HG03045 (cell line): ENCODE data around the gene DIO3.

Experiments used
- ATAC-seq: cut with Tn5 transposase; IDR thresholded peaks from one replicate; pipeline ENCODE4 v1.9.1; 2021; ENCODE audit warnings: mild to moderate bottlenecking, moderate library complexity; ENCODE audit not compliant: unreplicated experiment

DIO3 gene

DNA sequence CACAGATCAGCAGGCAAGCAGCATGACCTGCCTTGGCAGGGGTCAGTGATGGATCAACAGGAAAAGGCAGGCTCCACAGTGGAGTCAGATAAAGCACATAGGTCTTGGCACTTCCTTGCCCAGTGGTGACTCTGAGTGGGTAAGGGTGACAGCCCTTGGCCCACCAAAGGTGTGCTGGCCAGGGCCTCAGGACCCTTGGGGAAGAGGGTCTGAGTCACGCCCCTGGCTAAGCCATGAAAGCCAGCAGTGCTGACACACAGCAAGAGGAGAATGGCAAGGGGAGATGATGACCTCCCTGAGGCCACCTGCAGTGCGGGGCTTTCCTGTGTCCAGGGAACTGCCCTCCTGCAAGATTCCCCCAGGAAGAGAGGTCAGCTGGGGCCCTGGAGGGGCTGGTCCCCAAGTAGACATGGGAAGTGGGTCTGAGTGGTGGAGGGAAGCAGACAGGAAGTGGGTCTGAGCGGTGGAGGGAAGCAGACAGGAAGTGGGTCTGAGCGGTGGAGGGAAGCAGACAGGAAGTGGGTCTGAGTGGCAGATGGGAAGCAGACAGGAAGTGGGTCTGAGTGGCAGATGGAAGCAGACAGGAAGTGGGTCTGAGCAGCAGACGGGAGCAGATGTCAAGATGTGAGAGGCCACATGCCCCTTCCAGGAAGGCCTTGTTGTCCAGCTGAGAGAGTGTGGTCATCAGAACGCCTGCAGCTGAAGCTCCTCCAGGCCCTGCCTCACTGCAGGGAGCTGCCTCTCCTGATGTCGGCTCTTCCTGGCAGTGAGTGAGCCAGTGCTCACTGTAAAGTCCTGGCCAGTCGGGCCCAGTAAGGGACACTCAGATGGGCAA is 34.8 kb downstream of the DIO3 start:
- no peak for ATAC-seq

DNA sequence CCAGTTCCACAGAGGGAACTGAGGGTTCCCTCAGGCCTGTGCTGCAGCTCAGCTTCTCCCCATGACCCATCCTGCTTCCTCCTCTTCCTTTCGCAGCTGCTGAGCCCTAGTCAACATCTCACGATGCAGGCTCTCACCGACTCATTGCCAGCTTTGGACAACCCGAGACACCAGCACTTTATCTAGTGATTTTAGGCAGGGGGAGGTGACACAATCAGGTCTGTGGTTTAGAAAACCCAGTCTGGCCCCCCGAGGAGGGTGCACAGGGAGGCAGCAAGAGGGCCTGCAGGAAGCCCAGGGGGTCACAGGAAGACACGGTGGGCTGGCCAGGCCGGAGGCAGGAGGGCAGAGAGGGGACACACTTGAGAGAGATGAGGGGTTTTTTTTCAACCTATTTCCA is 35.4 kb downstream of the DIO3 start:
- no peak for ATAC-seq

DNA sequence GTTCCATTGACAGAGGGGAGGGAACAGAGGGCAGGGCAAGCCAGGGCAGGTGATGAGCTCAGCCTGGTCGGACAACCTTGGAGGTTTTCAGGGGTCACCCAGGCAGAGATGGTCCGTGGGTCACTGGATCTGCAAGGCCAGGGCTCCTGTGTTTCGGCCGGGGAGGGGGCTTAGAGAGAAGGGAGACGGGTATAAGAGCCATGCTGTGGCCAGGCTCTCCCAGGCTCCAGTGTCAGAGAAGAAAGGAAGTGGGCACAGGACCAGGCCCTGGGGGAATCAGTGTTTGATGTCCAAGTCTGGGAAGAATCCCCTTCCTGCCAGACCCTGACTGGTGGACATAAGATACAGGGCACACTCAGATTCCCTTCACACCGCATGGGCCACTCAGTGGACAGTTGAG is 36.9 kb downstream of the DIO3 start:
- ATAC-seq: no peak

DNA sequence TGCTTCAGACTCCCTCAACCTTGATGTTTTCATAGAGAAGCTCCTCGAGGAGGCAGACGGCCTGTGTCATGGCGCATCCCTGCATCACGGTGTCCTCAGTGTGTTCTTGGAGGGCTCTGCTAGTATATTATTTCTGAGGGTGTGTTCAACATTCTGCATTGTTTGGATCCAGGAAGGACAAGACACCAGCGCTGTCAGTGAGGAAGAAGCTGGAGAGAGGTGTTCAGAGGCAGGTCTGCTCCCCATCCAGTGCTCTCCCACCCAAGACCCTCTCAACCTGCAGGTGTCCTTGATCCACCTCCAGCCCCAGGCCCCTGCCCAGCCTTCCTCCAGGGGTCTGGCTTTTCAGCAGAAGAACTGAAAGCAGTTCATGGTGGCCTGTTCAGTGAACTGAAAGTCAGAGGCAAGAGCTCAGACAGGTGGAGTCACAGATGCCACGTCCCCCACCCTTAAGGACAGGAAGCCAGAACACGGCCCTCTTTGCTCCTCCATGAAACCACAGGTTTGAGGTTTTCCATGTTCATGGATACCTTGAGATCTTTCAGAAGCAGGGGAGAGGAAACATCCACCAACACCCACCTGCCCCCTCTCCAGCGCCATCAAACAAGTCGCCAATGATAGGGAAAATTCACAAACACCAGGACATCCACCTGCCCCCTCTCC is 37.4 kb downstream of the DIO3 start:
- ATAC-seq: no peak

DNA sequence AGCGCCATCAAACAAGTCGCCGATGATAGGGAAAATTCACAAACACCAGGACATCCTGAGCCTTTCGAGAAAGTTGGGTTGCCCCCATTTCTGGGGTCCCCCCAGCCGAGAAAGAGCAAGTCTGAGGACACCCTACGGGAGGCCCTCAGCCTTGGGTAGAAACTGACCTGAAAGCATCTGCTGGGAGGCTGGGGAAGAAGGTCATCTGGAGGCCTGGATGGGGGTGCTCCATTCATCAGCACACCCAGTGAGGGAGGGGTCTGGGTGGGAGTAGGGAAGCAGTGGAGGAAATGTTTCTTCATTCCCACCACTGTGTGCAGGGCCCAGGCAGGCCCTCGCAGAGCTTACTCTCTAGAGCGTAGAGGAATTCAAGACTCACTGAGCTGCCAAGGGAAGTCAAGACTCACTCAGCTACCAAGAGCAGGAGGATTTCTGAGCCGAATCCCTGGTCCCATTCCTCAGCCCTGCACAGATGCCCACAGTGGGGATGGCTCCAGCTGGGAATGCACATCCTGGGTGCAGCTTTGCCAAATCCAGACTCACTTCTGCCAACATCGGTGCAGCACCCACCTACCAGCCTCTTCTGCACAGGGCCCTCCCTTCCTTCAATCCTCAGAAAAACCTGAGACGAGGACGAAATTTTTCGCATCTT is 38.1 kb downstream of the DIO3 start:
- ATAC-seq: no peak

DNA sequence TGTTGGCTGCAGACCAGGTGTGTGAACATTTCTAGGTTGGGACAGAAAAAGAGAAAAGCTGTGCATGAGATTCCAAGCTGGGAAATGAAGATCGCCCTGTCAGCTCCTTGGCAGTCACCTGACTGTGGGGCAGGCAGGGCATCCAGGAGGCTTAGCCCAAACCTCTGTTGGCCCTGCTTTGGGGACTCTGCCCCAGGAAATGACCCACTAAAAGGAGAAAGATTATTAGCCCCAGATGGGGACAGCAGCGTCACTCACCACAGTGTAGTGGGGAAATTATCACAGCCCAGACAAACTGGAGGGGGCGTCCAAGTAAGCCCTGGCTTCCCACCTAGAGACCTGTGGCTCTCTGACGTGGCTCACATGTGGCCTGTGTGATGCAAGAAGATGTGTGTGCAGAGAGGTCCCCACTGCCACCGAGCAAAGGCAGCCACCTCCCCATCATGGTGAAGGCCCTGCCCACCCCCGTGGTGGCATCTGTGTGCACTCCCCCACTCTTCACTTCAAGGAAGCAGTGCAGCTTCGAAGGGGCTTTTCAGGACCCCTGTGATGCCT is 39.1 kb downstream of the DIO3 start:
- no peak for ATAC-seq

DNA sequence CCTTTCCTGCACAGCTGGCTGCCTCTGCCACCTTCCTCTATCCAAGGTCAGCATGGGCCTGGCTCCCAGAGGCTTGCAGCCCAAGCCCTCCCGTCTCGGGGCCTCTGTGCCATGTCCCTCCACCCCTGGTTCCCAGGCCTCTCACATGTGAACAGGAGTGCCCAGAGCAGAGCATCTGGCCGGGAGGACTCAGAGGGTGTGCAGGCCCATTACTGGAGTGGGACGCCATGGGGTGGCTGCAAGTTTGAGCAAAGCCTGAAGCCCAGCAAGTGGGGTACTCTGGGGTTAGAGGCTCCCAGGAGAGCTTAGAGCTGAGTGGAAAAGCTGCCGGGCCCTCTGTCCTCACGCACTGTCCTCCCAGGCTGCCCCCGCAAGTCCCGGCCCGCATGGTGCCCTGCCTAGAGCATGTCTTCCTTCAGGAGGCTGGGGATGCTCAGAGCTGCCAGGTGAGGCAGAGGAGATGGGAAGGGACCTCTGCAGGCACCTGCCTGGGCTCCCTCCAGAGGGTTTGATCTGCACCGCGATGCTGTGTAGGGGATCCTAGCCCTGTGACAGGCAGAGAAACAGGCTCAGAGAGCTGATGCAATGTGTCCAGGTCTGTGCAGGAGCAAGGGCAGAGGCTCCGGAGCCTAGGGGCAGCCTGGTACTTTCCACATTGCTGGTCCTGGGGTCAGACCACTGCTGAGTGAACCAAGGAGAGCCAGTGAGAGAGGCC is 39.8 kb downstream of the DIO3 start:
- no peak for ATAC-seq

DNA sequence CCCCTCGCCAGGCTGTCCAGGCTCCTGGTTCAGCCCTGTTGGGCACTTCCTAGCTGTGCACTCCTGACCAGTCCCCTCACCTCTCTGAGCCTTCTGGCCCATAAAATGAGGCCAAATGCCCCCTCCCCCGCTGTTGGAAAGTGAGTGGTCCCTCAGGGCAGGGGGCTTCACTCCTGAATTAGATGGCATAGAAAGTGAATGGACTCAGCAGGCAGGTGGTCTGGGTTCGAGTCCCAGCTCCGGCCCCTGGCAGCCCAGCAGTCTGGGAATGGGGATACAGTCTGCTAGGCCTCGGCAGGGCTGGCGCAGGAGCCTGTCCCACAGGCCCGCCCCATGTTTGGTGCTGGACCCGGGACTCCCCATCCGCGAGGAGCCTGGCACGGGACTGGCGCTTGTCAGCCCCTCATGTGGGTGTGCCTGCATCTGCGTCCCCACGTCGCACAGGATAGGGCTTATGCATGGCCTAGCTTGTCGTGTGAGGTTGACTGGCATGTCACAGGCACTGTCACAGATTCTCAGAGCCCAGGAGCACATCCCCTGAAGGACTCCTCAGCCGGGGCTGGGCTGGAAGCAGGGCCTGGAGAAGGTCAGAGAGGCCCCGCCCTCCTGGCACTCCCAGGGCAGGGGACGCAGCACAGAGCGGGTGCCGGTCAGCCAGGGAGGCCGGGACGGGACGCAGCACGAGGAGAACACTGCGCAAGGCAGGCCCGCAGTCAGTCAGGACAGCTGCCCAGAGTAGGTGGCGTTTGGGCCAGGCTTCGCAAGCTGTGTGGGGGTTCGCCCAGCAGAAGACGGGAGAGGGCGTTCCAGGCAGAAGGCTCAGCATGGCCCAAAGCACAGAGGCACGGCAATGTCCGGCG is 40.5 kb downstream of the DIO3 start:
- ATAC-seq: no peak

DNA sequence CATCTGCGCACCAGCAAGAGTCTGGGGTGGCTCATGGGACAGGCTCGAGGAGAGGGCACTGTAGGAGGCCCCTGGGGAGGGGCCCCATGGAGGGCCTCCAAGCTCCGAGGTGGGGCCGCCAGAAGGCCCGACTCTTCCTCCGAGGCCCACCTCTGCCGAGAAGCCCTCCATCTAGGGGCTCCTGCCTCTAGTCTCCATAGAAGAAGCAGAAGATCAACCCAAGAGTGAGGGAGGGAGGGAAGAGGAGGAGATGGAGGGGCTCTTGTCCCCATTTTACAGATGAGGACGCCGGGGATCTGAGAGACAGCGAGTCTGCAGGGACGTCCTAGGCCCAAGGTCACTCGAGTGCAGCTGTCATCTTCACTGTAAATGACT is 41.2 kb downstream of the DIO3 start:
- ATAC-seq: no peak

DNA sequence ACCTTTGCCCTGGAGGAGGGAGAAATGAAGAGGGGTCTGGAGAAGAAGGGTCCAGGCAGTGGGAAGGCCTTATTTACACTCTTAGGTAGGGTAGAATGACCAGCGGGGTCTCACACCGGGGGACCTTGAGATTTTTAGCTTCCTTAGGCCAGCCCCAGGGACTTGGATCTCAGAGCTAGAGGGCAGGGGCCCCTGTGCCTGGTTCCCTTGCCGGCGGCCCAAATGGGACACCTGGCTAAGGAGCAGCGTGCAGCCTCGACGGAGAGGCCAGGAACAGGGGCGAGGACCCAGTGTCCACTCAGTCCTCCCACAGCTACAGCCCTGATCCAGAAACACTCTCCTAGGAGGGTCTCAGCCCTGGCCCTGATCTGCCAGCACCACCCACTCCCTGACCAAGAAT is 41.8 kb downstream of the DIO3 start:
- no peak for ATAC-seq

DNA sequence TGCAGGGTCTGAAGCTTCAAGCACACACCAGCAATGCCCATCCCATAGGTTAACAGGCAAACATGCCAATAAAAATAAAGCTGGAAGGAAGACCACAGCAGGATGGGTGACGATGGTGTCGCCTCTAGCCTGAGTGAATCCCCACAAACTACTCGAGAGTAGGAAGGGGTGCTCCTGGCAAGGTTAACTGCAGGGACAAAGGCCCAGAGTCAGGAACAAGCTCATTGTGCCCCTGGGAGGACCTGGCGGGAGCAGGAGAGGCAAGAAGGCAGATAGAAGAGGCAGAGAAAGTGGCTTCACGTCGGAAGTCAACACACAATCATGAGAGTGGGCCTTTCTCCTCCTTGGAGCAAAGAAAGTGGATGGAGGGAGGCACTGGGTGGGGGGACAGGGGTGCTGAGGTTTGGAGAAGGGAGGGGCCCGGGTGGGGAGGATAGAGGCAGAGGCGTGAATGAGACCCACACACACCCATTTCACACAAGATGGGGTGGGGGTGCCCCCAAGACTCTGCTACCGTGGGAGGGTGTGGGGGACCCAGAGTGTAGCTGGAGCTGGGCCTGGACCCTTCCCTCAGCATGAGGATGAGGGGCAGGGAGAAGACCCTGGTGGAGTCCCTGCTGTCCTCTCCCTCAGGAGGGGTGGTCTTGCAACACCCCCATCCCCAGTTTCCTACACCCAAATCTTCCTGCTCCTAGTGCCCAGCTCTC is 43.1 kb downstream of the DIO3 start:
- ATAC-seq: no peak

DNA sequence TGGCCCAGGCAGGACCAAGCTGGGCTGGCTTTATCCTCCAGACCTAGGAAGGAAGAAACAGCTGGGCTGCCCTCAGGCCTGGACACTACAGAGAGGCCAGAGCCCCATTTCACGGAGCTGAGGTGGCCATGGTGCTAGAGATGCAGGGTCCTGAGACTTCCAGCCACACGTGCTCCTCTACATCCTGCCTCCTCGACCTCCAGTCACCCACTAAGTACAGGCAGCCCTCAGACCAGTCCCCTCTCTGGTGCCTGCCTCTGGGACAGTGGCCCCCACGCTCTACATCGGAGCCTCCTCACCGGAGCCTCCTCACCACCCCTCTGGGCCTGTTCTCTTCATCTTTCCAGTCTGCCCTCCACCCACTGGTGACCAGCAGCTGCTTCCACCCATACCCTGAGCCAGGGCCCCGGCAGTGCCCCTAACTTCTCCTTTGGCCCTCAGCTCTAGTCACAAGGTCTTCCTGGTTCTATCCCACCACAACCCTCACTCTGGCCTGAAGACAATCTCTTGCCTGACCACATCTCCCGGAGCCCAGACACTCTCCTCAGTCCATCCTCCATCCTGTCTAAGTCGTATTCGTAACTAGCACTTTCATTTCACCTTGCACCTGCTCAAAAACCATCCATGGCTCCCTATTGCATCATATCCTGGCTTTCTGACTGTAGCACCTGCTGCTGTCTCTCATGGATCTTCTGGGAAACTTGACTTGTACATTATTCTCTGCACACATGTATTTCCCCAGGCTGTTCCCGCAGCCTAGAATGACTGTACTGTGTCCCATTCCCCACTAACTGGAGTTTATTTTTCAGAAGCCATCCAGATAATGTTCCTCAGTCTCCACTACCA is 43.9 kb downstream of the DIO3 start:
- ATAC-seq: no peak

DNA sequence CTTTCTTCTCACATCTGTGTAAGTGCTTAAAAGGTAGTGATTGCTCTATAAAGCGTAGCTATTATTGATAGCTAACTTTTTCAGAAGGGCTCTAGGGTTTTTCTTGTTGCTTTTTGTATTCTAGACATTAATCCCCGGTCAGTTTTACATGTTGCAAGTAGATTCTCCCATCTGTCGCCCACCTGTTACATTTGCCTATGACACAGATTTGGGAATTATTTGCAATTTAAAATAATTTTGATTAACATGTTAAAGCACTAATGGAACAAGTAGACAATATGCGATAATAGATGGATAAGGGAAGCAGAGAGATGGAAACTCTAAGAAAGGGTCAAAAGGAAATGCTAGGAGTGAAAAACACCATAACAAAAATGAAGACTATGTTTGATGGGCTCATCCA is 44.5 kb downstream of the DIO3 start:
- ATAC-seq: no peak
